Mesothelial cell of epicardium (in vitro differentiated cells): Measurements from ENCODE around the gene EGR4. TPM values are rescaled to one million over a fixed set of nuclear protein-coding genes. Genes with fewer than 3 reads are reported as not detected.

Source experiments
- DNase-seq, 2 experiments: peaks; one replicate each; pipeline ENCODE4 v3.0.0; 2021; ENCODE audit warnings: low spot score in 2 of 2; ENCODE audit not compliant: unreplicated experiment in 2 of 2
- H3K27ac Mint-ChIP-seq: 2 replicates; pipeline ENCODE4 v1.8.0; 2021; ENCODE audit warnings: mixed read lengths
- H3K27me3 Mint-ChIP-seq: 2 replicates; pipeline ENCODE4 v1.8.0; 2021; ENCODE audit warnings: low read depth, mixed read lengths
- H3K36me3 Mint-ChIP-seq: 2 replicates; pipeline ENCODE4 v1.8.0; 2021; ENCODE audit warnings: mixed read lengths
- H3K4me1 Mint-ChIP-seq: 2 replicates; pipeline ENCODE4 v1.8.0; 2021; ENCODE audit warnings: mixed read lengths
- H3K4me3 Mint-ChIP-seq: 2 replicates; pipeline ENCODE4 v1.8.0; 2021; ENCODE audit warnings: mild to moderate bottlenecking, moderate library complexity, mixed read lengths
- H3K9me3 Mint-ChIP-seq: 2 replicates; pipeline ENCODE4 v1.8.0; 2021; ENCODE audit warnings: mixed read lengths
- CTCF ChIP-seq: fragments of 200-600 bp; sonication (generic); IDR thresholded peaks from one replicate; pipeline ENCODE4 v1.5.0; 2021; ENCODE audit warnings: antibody characterized with exemption; ENCODE audit not compliant: unreplicated experiment
- total RNA-seq: library from RNA; stranded (reverse); gene quantifications from 3 replicates; pipeline ENCODE4 v1.2.1, GENCODE V29; 2021

EGR4 gene
- total RNA-seq, 1 donor from 2014 or later = 0.36 TPM

DNA sequence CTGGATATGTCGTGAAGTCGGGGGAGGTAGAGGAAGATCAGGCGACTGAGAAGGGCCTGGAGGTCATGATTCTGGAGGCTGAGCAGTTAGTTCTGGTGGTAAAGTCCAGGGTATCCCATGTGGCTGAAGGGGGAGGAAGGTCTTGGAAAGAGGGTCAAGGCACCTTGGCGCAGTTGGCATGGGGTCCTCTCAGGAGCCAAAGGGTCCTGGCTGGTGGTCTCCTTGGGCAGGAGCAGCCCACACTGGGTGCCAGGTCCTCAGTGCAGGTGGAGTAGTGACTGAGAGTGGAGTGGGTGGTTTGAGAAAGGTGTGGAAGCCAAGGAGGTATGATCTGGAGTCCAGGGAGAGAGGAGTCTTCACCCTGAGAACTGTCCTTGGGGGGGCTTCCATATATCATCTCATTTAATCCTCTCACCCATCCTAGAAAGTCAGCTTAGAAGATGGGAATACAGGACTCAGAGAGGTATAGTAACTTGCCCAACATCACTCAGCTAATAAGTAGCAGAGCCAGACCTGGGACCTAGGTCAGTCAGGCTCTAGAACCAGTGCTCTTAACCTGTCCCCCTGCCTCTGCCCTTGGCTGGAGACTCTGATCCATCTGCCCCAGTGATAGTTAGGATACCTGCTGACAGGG lies 33.5 kb downstream of the EGR4 start:
- Mint-ChIP-seq H3K4me3 (no peak overlapping the region), H3K4me1 (no peaks in the 10 kb centered on the region), H3K27me3 (peaks cover 3% of the 10 kb centered on the region), H3K27ac (no peak overlapping the region), H3K36me3 (no peaks in the 10 kb centered on the region), H3K9me3 (no peaks in the 10 kb centered on the region)
- TF ChIP-seq CTCF = no peak
- DNase-seq = no peak

- Mint-ChIP-seq H3K36me3 (no peaks in the 10 kb centered on the region), H3K27ac (no peak overlapping the region), H3K4me1 (no peaks in the 10 kb centered on the region), H3K9me3 (no peaks in the 10 kb centered on the region), H3K27me3 (peaks cover 3% of the 10 kb centered on the region), H3K4me3 (no peak overlapping the region)
- TF ChIP-seq CTCF = no peak
- DNase-seq = no peak
Observed at GRCh38 chr2:73259276-73259675, 34.1 kb downstream of the EGR4 start.

DNA sequence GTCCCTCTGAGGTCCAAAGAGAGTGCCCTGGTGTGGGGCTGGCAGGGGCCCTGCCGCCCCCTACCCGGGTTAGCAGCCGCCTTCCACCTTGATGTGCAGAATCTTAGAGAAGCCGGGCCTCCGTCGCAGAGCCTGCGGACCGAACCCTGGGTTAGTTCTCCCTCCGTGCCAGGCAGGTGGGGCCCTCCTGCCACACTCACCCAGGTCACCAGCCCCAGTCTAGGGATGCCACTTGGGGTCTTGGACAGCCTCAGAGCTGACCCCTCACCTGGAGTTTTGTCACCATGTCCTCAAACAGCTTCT lies 34.5 kb downstream of the EGR4 start:
- no peaks in the 10 kb centered on the region for H3K4me1 Mint-ChIP-seq
- no peak overlapping the region for H3K27ac Mint-ChIP-seq
- TF ChIP-seq CTCF = no peak
- peaks cover 3% of the 10 kb centered on the region for H3K27me3 Mint-ChIP-seq
- no peak for DNase-seq
- H3K9me3 Mint-ChIP-seq = no peaks in the 10 kb centered on the region
- no peaks in the 10 kb centered on the region for H3K36me3 Mint-ChIP-seq
- H3K4me3 Mint-ChIP-seq = no peak overlapping the region

DNA sequence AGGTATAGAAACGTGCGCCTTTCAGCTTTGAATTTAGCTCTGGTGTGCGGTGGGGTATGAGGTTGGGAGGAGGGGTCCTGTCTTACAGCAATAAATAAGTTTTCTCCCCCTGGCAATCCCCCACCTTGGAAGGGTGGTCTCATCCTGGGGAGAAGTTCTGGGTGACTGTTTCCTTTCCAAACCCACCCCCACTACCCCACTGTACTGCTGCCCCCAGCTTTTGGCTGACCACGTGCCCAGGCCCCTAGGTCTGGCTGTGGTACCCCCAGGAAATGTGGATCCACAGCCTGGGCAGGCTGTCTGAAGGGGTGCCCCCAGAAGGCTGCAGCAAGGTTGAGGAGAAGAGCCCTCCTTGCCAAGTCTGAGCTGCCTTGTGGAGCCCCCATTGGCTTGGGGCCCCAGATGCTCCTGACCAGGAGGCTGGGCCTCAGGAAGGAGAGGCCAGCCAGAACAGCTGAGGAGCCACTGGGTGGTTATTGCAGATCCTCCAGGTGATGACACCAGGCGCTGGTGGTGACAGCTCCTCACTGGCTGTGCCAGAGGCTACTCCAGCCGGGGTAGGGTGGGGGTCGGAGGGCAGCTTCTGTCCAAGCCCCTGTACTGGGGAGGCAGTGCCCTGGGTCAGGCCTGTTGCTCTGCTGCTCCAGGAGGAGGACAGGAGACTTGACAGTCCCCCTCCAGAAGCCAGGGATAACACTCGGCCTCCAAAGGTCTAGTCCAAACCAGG lies 35.0 kb downstream of the EGR4 start:
- Mint-ChIP-seq H3K27ac (no peak overlapping the region), H3K4me3 (no peak overlapping the region), H3K27me3 (peaks cover 2% of the 10 kb centered on the region), H3K9me3 (no peaks in the 10 kb centered on the region), H3K4me1 (no peaks in the 10 kb centered on the region), H3K36me3 (peaks cover 2% of the 10 kb centered on the region)
- DNase-seq = no peak
- no peak for TF ChIP-seq CTCF

- no peaks in the 10 kb centered on the region for H3K9me3 Mint-ChIP-seq
- peaks cover 7% of the 10 kb centered on the region for H3K36me3 Mint-ChIP-seq
- no peak for DNase-seq
- peaks cover 2% of the 10 kb centered on the region for H3K27me3 Mint-ChIP-seq
- no peak overlapping the region for H3K4me3 Mint-ChIP-seq
- H3K4me1 Mint-ChIP-seq = no peaks in the 10 kb centered on the region
- TF ChIP-seq CTCF = no peak
- H3K27ac Mint-ChIP-seq = no peak overlapping the region
Observed at GRCh38 chr2:73257425-73258125, 35.8 kb downstream of the EGR4 start.
